Sigmoid colon (tissue), 7 donors: ENCODE data around the gene ASXL1. TPM values are rescaled to one million over a fixed set of nuclear protein-coding genes. Genes with fewer than 3 reads are reported as not detected.

ENCODE experiments used
- DNase-seq: peaks from one replicate; pipeline ENCODE4 v3.0.0-alpha.2; 2019
- H3K27ac ChIP-seq, 4 donors: fragments of 200-600 bp; sonication (generic); one replicate each; pipeline ENCODE4 v1.5.1; 2016 to 2019; ENCODE audit warnings: mild to moderate bottlenecking in 1 of 4
- H3K27me3 ChIP-seq, 3 donors: fragments of 200-600 bp; sonication (generic); one replicate each; pipeline ENCODE4 v1.5.1; 2019; ENCODE audit warnings: mild to moderate bottlenecking in 1 of 3
- H3K36me3 ChIP-seq, 4 donors: fragments of 200-600 bp; sonication (generic); one replicate each; pipeline ENCODE4 v1.5.1; 2016 to 2019
- H3K4me1 ChIP-seq, 4 donors: fragments of 200-600 bp; sonication (generic); one replicate each; pipeline ENCODE4 v1.5.1; 2017 to 2019
- H3K4me3 ChIP-seq, 4 donors: fragments of 200-600 bp; sonication (generic); one replicate each; pipeline ENCODE4 v1.5.1; 2017 to 2019; ENCODE audit warnings: mild to moderate bottlenecking in 2 of 4, moderate library complexity in 1 of 4
- H3K9me3 ChIP-seq, 4 donors: fragments of 200-600 bp in 3 of 4; sonication (generic) in 3 of 4; one replicate each; pipeline versions ENCODE4 v1.5.1 to v1.6.1; 2013 to 2019
- EP300 ChIP-seq, 4 donors: sonication (generic); formaldehyde crosslinking; IDR thresholded peaks; one replicate each; pipeline ENCODE4 v1.6.1; 2017; ENCODE audit warnings: antibody characterized with exemption in 4 of 4
- POLR2A ChIP-seq, 2 donors: fragments of 450-650 bp; IDR thresholded peaks; one replicate each; pipeline ENCODE4 v1.6.1; 2016; ENCODE audit warnings: antibody characterized with exemption in 2 of 2, mild to moderate bottlenecking in 2 of 2, moderate library complexity in 2 of 2
- POLR2AphosphoS5 ChIP-seq, 4 donors: sonication (generic); formaldehyde crosslinking; IDR thresholded peaks; one replicate each; pipeline ENCODE4 v1.6.1; 2017; ENCODE audit warnings: antibody characterized with exemption in 4 of 4
- WGBS, 2 donors: extraction: QIAGEN DNeasy Blood & Tissue Kit; methylation state at CpG; one replicate each; pipeline ENCODE4 v1.1.7; 2013; 5-methylcytosine and 5-hydroxymethylcytosine counted together
- intact Hi-C: fragments of 100-400 bp; cut with DNase I; formaldehyde crosslinking; loops from one replicate; pipeline ENCODE4 v1.15.1; 2023
- polyA plus RNA-seq, 3 donors: library from polyadenylated mRNA; stranded (reverse); fragments of 200-250 nt; gene quantifications; one replicate each; pipeline ENCODE4 v1.2.3, GENCODE V29; 2013
- total RNA-seq, 4 donors: library from RNA; depleted of rRNA; stranded (reverse); fragments of >200 nt; gene quantifications; one replicate each; pipeline ENCODE4 v1.1.0, GENCODE V29; 2016
- TF ChIP-seq, protein P1 (sequence below), 4 experiments: fragments of 450-650 bp in 3 of 4; fragments of 200-600 bp in 1 of 4; IDR thresholded peaks; one replicate each; pipeline ENCODE4 v1.5.1; 2016 to 2019; ENCODE audit warnings: antibody characterized with exemption in 4 of 4, mild to moderate bottlenecking in 3 of 4, moderate library complexity in 2 of 4
- donor health status: healthy with polysubstance abuse.
- donor health status: Bipolar disorder and iron deficiency.
- donor health status: healthy.

ASXL1 gene
- total and polyA plus RNA-seq, 7 donors, result 6.0 to 102 (median 46.7) TPM

- TF ChIP-seq EP300 (IDR thresholded peaks at IDR 0.05) (no peak), POLR2AphosphoS5 (IDR thresholded peaks at IDR 0.05) (no peak), POLR2A (IDR thresholded peaks at IDR 0.05) (no peak)
- TF ChIP-seq, protein P1, sequence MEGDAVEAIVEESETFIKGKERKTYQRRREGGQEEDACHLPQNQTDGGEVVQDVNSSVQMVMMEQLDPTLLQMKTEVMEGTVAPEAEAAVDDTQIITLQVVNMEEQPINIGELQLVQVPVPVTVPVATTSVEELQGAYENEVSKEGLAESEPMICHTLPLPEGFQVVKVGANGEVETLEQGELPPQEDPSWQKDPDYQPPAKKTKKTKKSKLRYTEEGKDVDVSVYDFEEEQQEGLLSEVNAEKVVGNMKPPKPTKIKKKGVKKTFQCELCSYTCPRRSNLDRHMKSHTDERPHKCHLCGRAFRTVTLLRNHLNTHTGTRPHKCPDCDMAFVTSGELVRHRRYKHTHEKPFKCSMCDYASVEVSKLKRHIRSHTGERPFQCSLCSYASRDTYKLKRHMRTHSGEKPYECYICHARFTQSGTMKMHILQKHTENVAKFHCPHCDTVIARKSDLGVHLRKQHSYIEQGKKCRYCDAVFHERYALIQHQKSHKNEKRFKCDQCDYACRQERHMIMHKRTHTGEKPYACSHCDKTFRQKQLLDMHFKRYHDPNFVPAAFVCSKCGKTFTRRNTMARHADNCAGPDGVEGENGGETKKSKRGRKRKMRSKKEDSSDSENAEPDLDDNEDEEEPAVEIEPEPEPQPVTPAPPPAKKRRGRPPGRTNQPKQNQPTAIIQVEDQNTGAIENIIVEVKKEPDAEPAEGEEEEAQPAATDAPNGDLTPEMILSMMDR (IDR thresholded peaks at IDR 0.05), result no peak
- Histone ChIP-seq H3K9me3 (no peaks in the 10 kb centered on the region), H3K27me3 (no peaks in the 10 kb centered on the region), H3K4me3 (no peak overlapping the region), H3K27ac (peak overlapping the region in 2 of 4 donors; percentile 2 to 10), H3K36me3 (peaks cover 11 to 76% (median 19%) of the 10 kb centered on the region in 4 donors), H3K4me1 (peaks cover 3 to 53% (median 52%) of the 10 kb centered on the region in 4 donors)
- 56 to 68% methylated on average over 12 of the region's 12 CpGs for WGBS, 2 donors
- peak; percentile 63 for DNase-seq
- intact Hi-C loops, result no loop called here
These were observed 87.6 kb downstream of the ASXL1 start for GRCh38 chr20:32445539-32446273.

DNA sequence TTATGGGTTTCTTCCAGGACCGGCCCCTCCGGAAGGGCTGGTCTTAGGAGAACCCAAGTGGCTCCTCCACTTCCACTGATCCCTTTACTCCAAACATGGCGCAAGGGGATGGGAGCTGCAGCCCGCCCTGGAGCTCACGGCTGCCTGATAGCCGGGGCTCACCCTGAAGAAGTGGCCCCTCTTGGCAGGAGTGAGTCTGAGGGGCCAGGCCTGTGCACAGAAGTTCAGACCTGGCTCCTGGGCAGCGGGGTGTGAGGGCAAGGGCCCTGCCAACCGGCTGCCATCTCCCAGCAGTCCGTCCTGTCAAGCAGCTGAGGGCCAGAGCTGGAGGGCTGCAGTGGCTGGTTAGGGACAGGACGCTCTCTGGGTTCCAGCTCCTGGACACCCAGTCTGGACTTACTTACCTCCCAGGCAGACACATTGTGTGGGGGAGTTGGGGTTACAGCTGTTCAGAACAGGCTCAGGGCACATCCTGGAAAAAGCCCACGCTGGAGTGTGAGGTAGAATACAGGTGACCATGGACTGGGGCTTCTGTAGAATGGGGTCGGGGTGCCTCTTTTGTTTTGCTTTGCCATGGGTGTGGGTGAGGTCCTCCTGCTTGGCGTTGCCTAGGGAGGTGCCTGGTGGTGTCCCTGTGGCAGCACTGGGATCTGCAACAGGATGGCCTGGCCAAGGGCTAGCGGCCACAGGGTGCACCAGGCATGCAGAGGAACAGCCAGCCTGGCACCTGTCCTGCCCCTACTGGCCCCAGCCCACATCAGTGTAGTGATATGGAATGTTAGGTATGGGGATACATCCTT is 88.4 kb downstream of the ASXL1 start:
- Histone ChIP-seq H3K36me3 (peaks cover 11 to 76% (median 24%) of the 10 kb centered on the region in 4 donors), H3K4me1 (peaks cover 3 to 52% (median 51%) of the 10 kb centered on the region in 4 donors), H3K4me3 (no peak overlapping the region), H3K27me3 (no peaks in the 10 kb centered on the region), H3K27ac (peak overlapping the region in 3 of 4 donors; percentile 2 to 70 (median 10)), H3K9me3 (no peaks in the 10 kb centered on the region)
- TF ChIP-seq, protein P1 (IDR thresholded peaks at IDR 0.05), result no peak
- no peak for TF ChIP-seq POLR2A (IDR thresholded peaks at IDR 0.05)
- TF ChIP-seq POLR2AphosphoS5 (IDR thresholded peaks at IDR 0.05), result no peak
- TF ChIP-seq EP300 (IDR thresholded peaks at IDR 0.05), result no peak
- peak; percentile 62 for DNase-seq
- 88% methylated on average over 14 of the region's 14 CpGs for WGBS, 2 donors
- intact Hi-C loops, result no loop called here

DNA sequence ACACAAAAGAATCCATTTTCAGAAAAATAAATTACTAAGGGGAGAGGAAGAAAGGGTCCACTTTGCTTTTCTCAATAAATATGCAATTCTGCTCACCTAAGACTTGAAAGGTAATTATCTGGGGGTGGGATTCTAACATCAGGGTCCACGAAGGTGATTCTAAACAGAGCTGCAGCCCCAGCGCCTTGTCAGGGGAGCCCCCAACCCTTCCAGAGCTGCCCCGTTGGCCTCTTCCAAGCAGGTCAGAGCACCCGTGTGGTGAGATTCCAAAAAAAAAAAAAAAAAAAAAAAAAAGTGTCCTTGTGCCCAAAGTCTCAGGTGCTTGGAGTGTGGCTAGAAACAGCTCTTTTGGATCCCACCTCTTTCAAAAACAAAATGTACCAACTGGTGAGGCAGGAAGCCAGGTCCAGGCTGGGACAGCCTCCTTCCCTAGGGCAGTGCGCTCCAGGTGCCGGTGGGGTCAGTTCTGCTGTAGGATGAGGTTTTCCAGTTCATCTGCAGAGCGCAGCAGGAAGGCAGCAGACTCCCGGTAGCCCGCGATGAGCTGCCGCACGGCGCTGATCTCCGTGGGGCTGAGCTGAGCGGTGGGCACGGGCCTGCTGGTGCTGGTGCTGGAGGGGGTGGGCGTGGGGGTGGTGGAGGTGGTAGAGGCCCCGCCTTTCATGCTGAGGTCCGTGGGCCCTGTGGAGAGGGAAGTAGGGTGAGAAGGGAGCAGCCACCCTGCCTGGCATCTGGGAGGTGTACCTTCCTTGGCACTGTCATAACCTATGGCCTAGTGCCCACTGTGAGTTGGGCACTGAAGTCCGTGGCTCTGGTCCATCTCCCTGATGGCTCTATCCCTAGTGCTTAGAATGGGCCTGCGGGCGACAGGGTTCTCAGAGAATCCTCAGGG is 89.3 kb downstream of the ASXL1 start:
- Histone ChIP-seq H3K4me3 (no peak overlapping the region), H3K27ac (peak overlapping the region in 3 of 4 donors; percentile 70 to 73 (median 72)), H3K9me3 (no peaks in the 10 kb centered on the region), H3K27me3 (no peaks in the 10 kb centered on the region), H3K36me3 (peaks cover 20 to 82% (median 33%) of the 10 kb centered on the region in 4 donors), H3K4me1 (peaks cover 3 to 52% (median 49%) of the 10 kb centered on the region in 4 donors)
- peak; percentile 72 for DNase-seq
- TF ChIP-seq EP300 (IDR thresholded peaks at IDR 0.05) (no peak), POLR2AphosphoS5 (IDR thresholded peaks at IDR 0.05) (no peak), POLR2A (IDR thresholded peaks at IDR 0.05) (no peak)
- TF ChIP-seq, protein P1 (IDR thresholded peaks at IDR 0.05), result no peak
- WGBS, 2 donors, result 85 to 88% methylated on average over 22 of the region's 22 CpGs
- intact Hi-C loops, result no loop called here

- Histone ChIP-seq H3K4me3 (no peak overlapping the region), H3K27me3 (no peaks in the 10 kb centered on the region), H3K9me3 (no peaks in the 10 kb centered on the region), H3K36me3 (peaks cover 28 to 84% (median 44%) of the 10 kb centered on the region in 4 donors), H3K4me1 (peaks cover 3 to 52% (median 49%) of the 10 kb centered on the region in 4 donors), H3K27ac (peak overlapping the region; percentile 45 to 73 (median 71))
- DNase-seq, result peak; percentile 83
- intact Hi-C loops, result no loop called here
- TF ChIP-seq POLR2AphosphoS5 (IDR thresholded peaks at IDR 0.05) (peak in 3 of 4 donors; percentile 26 to 58 (median 43)), EP300 (IDR thresholded peaks at IDR 0.05) (no peak)
- WGBS, 2 donors, result 78 to 79% methylated on average over 13 of the region's 13 CpGs
These were observed 90.3 kb downstream of the ASXL1 start for GRCh38 chr20:32448306-32449056.
